Measurements from ENCODE around the gene RAP2C.
"Not testable (repeated sequence)": the region's sequence is repeated elsewhere in the genome, so short reads cannot be mapped to it uniquely, and the experiment has no call there.

Gene RAP2C

DNA sequence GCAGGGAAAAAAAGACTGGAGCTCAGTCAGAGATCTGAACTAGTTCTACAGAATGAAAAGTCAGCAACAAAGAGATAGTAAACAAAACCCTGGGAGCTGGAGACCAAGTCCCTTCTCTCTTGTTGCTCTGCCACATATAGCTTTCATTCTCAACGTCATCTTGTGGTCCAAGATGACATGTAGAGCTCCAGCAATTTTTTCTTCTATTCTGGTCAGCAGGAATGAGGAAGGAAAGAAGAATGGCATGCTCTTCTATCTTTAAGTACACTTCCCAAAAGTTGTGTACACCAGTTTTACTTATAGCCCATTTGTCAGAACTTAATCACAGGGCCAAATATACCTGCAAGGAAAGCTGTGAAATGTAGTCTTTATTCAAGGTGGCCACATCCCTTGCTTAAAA lies 45.6 kb downstream of the RAP2C start:
- Mint-ChIP-seq H3K4me1 (ENCODE audit: low read depth) (no peaks in the 10 kb centered on the region), H3K36me3 (no peaks in the 10 kb centered on the region), H3K9me3 (ENCODE audit: low read depth) (no peaks in the 10 kb centered on the region), H3K4me3 (no peak overlapping the region), H3K27me3 (peaks cover 2% of the 10 kb centered on the region), H3K27ac (no peak overlapping the region)

DNA sequence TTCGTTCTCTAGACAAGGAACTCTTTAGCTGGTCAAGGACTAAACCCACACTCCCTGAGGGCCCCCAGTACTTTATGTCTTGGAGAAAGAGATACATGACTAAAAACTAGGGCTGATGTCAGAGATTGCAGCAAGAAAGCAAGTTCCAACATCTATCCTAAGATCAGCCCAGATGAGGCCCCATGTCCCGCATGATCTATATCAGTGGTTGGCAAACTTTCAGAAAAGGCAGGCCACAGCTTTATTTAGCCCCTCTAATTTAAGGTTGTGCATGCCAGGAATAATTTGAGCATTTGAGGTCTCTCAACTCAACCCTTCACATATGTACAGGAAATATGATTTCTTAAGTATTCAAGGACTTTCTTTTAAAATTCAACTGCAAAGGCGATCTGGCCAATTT lies 47.4 kb downstream of the RAP2C start:
- Mint-ChIP-seq H3K4me1 (ENCODE audit: low read depth) (no peaks in the 10 kb centered on the region), H3K4me3 (no peak overlapping the region), H3K27me3 (peaks cover 2% of the 10 kb centered on the region), H3K36me3 (no peaks in the 10 kb centered on the region), H3K27ac (no peak overlapping the region), H3K9me3 (ENCODE audit: low read depth) (no peaks in the 10 kb centered on the region)

DNA sequence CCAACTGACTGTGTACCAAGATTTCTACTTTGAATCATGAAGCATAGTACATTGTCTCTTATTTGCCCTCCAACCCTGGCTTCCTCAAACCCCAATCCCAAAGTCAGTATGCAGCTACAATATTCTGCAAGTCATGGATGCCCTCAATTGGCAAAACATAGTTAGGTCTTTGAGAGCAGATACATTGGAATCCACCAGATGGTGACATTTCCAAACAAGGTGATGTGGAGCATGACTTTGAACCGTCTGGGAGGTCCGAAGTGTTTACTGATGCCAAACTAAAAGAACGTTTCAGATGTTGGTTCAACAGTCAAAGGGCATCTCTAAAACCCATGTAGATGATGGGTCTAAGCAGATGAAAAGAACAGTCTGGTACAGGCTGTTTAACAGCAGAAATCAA lies 47.8 kb downstream of the RAP2C start:
- Mint-ChIP-seq H3K9me3 (ENCODE audit: low read depth) (no peaks in the 10 kb centered on the region), H3K4me3 (no peak overlapping the region), H3K27me3 (peaks cover 2% of the 10 kb centered on the region), H3K4me1 (ENCODE audit: low read depth) (no peaks in the 10 kb centered on the region), H3K36me3 (no peaks in the 10 kb centered on the region), H3K27ac (no peak overlapping the region)

DNA sequence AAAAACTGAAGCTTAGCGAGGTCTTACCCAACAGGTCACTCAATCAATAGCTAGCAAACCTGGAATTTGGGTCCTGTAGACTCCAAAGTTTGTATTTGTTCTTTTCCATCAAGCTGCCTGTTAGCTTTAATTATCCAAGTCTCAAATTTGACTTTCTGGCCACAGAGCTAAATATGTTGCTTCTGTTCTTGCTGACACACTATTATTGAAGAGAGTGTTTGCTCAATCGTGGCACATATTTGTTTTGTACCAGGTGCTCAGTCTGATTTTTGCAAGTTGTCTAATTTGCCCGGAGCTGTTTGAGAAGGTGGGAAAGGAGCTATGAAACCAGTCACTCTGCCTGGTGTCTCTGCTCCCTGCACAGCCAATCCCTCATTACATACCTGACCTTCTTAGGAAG lies 49.7 kb downstream of the RAP2C start:
- Mint-ChIP-seq H3K36me3 (no peaks in the 10 kb centered on the region), H3K27me3 (peaks cover 2% of the 10 kb centered on the region), H3K4me1 (ENCODE audit: low read depth) (no peaks in the 10 kb centered on the region), H3K4me3 (no peak overlapping the region), H3K27ac (no peak overlapping the region), H3K9me3 (ENCODE audit: low read depth) (no peaks in the 10 kb centered on the region)

DNA sequence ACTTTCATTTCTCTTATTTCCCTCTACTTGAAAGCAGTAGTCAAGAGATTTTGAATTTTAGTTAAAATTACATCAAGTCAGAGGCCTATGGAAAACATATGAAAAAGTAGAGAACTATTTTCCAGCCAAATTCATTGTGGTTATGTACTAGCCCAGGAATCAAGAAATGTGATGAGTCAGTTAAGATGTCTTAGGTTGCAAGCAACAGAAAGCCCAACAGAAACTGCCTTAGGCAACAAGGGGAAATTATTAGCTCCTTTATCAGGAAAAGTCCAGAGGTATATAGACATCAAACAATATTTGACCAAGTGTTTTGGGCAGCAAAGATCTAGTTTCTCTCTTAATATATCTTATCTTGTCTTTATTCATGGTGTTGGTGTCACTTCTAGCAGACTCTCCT lies 53.6 kb downstream of the RAP2C start:
- H3K4me1 Mint-ChIP-seq (ENCODE audit: low read depth): no peaks in the 10 kb centered on the region
- H3K27me3 Mint-ChIP-seq: peaks cover 2% of the 10 kb centered on the region
- no peaks in the 10 kb centered on the region for H3K9me3 Mint-ChIP-seq (ENCODE audit: low read depth)
- H3K4me3 Mint-ChIP-seq: no peak overlapping the region
- H3K36me3 Mint-ChIP-seq: no peaks in the 10 kb centered on the region
- H3K27ac Mint-ChIP-seq: no peak overlapping the region

DNA sequence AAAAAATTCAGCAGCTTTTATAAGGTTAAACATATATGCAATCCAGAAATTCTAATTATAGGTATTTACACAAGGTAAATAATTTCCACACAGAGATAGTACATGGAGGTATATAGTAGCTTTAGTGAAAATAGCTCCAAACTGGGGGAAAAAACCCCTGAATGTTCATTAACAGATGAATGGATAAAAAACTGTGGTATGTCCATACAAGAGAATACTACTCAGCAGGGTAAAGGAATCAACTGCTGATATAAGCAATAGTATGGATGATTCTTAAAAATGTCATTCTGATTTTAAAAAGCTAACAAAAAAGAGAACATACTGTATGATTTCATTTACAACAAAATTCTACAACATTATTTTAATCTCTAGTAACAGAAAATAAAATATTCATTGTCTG lies 54.2 kb downstream of the RAP2C start:
- no peak overlapping the region for H3K27ac Mint-ChIP-seq
- peaks cover 2% of the 10 kb centered on the region for H3K27me3 Mint-ChIP-seq
- H3K36me3 Mint-ChIP-seq: no peaks in the 10 kb centered on the region
- no peaks in the 10 kb centered on the region for H3K4me1 Mint-ChIP-seq (ENCODE audit: low read depth)
- H3K4me3 Mint-ChIP-seq: no peak overlapping the region
- H3K9me3 Mint-ChIP-seq (ENCODE audit: low read depth): no peaks in the 10 kb centered on the region

DNA sequence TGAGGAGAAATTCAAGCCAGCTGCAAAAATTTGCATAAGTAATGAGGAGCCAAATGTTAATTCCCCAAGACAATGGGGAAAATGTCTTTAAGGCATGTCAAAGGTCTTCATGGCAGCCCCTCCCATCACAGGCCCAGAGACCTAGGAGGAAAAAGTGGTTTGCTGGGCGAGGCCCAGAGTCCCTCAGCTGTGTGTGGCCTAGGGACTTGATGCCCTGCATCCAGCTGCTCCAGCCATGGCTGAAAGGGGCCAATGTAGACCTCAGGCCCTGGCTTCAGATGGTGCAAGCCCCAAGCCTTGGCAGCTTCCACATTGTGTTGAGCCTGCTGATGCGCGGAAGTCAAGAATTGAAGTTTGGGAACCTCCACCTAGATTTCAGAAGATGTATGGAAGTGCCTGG lies 56.2 kb downstream of the RAP2C start:
- not testable (repeated sequence) for H3K27me3 Mint-ChIP-seq; H3K9me3 Mint-ChIP-seq (ENCODE audit: low read depth); H3K36me3 Mint-ChIP-seq; H3K4me1 Mint-ChIP-seq (ENCODE audit: low read depth); H3K4me3 Mint-ChIP-seq; H3K27ac Mint-ChIP-seq

DNA sequence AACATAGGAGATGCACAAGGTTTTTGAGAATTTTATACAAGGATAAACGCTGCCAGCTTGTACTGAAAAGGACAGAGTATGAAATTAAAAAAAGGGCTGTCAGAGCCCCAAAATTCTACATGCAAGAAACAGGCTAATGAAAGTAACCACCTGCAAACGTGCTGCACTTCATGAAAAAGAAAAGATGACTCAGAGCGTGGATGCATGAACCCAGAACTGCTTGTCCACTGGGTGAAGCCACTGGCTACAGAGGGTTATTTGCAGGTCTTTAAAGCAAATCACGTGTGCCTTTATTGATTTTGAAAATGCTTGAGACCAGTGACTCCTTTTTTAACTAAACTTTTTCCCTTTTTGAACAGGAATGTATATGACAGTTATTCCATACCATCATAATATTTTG lies 66.1 kb downstream of the RAP2C start:
- Mint-ChIP-seq H3K27me3 (no peaks in the 10 kb centered on the region), H3K4me3 (no peak overlapping the region), H3K4me1 (ENCODE audit: low read depth) (no peaks in the 10 kb centered on the region), H3K36me3 (no peaks in the 10 kb centered on the region), H3K27ac (no peak overlapping the region), H3K9me3 (ENCODE audit: low read depth) (no peaks in the 10 kb centered on the region)

Data from activated naive CD8-positive, alpha-beta T cell (primary cell).